Osteocyte (in vitro differentiated cells): ENCODE data around the gene ARID5B. TPM values are rescaled to one million over a fixed set of nuclear protein-coding genes. Genes with fewer than 3 reads are reported as not detected.
A peak's percentile ranks its signal among the peaks of the same experiment; 100 is the strongest.

ENCODE experiments used
- DNase-seq: peaks from one replicate; pipeline ENCODE4 v3.0.0; 2021; ENCODE audit warnings: mixed read lengths; ENCODE audit not compliant: unreplicated experiment; ENCODE audit errors: extremely low spot score
- H3K27ac Mint-ChIP-seq: one replicate; pipeline ENCODE4 v1.8.0; 2021; ENCODE audit warnings: mild to moderate bottlenecking, mixed read lengths; ENCODE audit not compliant: unreplicated experiment
- H3K27me3 Mint-ChIP-seq: one replicate; pipeline ENCODE4 v1.8.0; 2021; ENCODE audit warnings: mixed read lengths; ENCODE audit not compliant: unreplicated experiment
- H3K36me3 Mint-ChIP-seq: one replicate; pipeline ENCODE4 v1.8.0; 2021; ENCODE audit warnings: mixed read lengths; ENCODE audit not compliant: unreplicated experiment
- H3K4me1 Mint-ChIP-seq: one replicate; pipeline ENCODE4 v1.8.0; 2021; ENCODE audit warnings: mixed read lengths; ENCODE audit not compliant: unreplicated experiment
- H3K4me3 Mint-ChIP-seq: one replicate; pipeline ENCODE4 v1.8.0; 2021; ENCODE audit warnings: mild to moderate bottlenecking, moderate library complexity, mixed read lengths; ENCODE audit not compliant: unreplicated experiment
- H3K9me3 Mint-ChIP-seq: one replicate; pipeline ENCODE4 v1.8.0; 2021; ENCODE audit warnings: mixed read lengths; ENCODE audit not compliant: unreplicated experiment
- CTCF ChIP-seq: fragments of 200-600 bp; sonication (generic); IDR thresholded peaks from 2 replicates; pipeline ENCODE4 v1.5.0; 2021; ENCODE audit warnings: antibody characterized with exemption, mild to moderate bottlenecking, moderate library complexity
- total RNA-seq: library from RNA; stranded (reverse); gene quantifications from 2 replicates; pipeline ENCODE4 v1.2.1, GENCODE V29; 2021

The ARID5B gene
- total RNA-seq, 1 donor from 2014 or later, result 89.4 TPM

GRCh38 chr10:61949687-61950086 is 48.2 kb downstream of the ARID5B start:
- no peak for DNase-seq
- TF ChIP-seq CTCF, result no peak
- H3K27ac Mint-ChIP-seq, result no peak overlapping the region
- H3K4me3 Mint-ChIP-seq, result no peak overlapping the region
- H3K36me3 Mint-ChIP-seq, result peaks cover 18% of the 10 kb centered on the region
- no peaks in the 10 kb centered on the region for H3K9me3 Mint-ChIP-seq
- no peaks in the 10 kb centered on the region for H3K27me3 Mint-ChIP-seq
- peaks cover 32% of the 10 kb centered on the region for H3K4me1 Mint-ChIP-seq

- H3K27ac Mint-ChIP-seq, result peak overlapping the region; percentile 19
- H3K27me3 Mint-ChIP-seq, result no peaks in the 10 kb centered on the region
- H3K9me3 Mint-ChIP-seq, result no peaks in the 10 kb centered on the region
- peaks cover 30% of the 10 kb centered on the region for H3K4me1 Mint-ChIP-seq
- TF ChIP-seq CTCF, result no peak
- DNase-seq, result no peak
- no peak overlapping the region for H3K4me3 Mint-ChIP-seq
- H3K36me3 Mint-ChIP-seq, result peaks cover 22% of the 10 kb centered on the region
These were observed 49.1 kb downstream of the ARID5B start for GRCh38 chr10:61950449-61951143.

GRCh38 chr10:61951144-61951483 is 49.6 kb downstream of the ARID5B start:
- no peak for TF ChIP-seq CTCF
- Mint-ChIP-seq H3K4me1 (peaks cover 29% of the 10 kb centered on the region), H3K36me3 (peaks cover 21% of the 10 kb centered on the region), H3K9me3 (no peaks in the 10 kb centered on the region), H3K4me3 (no peak overlapping the region), H3K27ac (peak overlapping the region; percentile 75), H3K27me3 (no peaks in the 10 kb centered on the region)
- DNase-seq, result no peak

GRCh38 chr10:61952028-61952674 is 50.7 kb downstream of the ARID5B start:
- no peaks in the 10 kb centered on the region for H3K9me3 Mint-ChIP-seq
- no peak for DNase-seq
- no peak overlapping the region for H3K27ac Mint-ChIP-seq
- H3K36me3 Mint-ChIP-seq, result peaks cover 22% of the 10 kb centered on the region
- no peak overlapping the region for H3K4me3 Mint-ChIP-seq
- TF ChIP-seq CTCF, result no peak
- H3K4me1 Mint-ChIP-seq, result peaks cover 34% of the 10 kb centered on the region
- no peaks in the 10 kb centered on the region for H3K27me3 Mint-ChIP-seq

- H3K36me3 Mint-ChIP-seq, result peaks cover 25% of the 10 kb centered on the region
These were observed 51.7 kb downstream of the ARID5B start for GRCh38 chr10:61953183-61953582.

More at GRCh38 chr10:61953183-61953582, 51.7 kb downstream of the ARID5B start:
- H3K27me3 Mint-ChIP-seq, result no peaks in the 10 kb centered on the region
- no peaks in the 10 kb centered on the region for H3K9me3 Mint-ChIP-seq
- H3K4me1 Mint-ChIP-seq, result peaks cover 34% of the 10 kb centered on the region
- H3K27ac Mint-ChIP-seq, result no peak overlapping the region
- DNase-seq, result no peak
- H3K4me3 Mint-ChIP-seq, result no peak overlapping the region
- no peak for TF ChIP-seq CTCF
